AG09319 (cell line): ENCODE data around the gene GMPPB.

Source experiments
- DNase-seq: peaks from one replicate; pipeline ENCODE4 v3.0.0-alpha.2; 2010; ENCODE audit warnings: low read depth; ENCODE audit errors: extremely low read depth
- CTCF ChIP-seq: IDR thresholded peaks from 2 replicates; pipeline ENCODE4 v1.5.1; 2011; ENCODE audit warnings: low read depth, mild to moderate bottlenecking, inconsistent platforms, low read length, moderate library complexity

GMPPB gene

GRCh38 chr3:49673121-49673714, 50.5 kb downstream of the GMPPB start:
- TF ChIP-seq CTCF: no peak
- no peak for DNase-seq

GRCh38 chr3:49671291-49672288, 52.2 kb downstream of the GMPPB start:
- TF ChIP-seq CTCF: peak; percentile 82
- DNase-seq: no peak

- DNase-seq: no peak
- no peak for TF ChIP-seq CTCF
Observed at GRCh38 chr3:49670940-49671290, 52.8 kb downstream of the GMPPB start.
